ENCODE results near the gene CTSH.

GRCh38 chr15:78921517-78921916 is 23.3 kb downstream of the CTSH start:
- TF ChIP-seq CREB1 (IDR thresholded peaks at IDR 0.05; ENCODE audit: low read depth) = no peak
- TF ChIP-seq USF1 (IDR thresholded peaks at IDR 0.05) = no peak
